GM12878 (cell line): Measurements from ENCODE around the gene DNMT3L. TPM values are rescaled to one million over a fixed set of nuclear protein-coding genes. Genes with fewer than 3 reads are reported as not detected.

ENCODE experiments used
- ATAC-seq: fragments of 200-7000 bp; cut with Tn5 transposase; 3 replicates; pipeline ENCODE4 v1.9.1; 2020; ENCODE audit warnings: mild to moderate bottlenecking, moderate library complexity
- BruUV-seq: library from RNA; stranded (reverse); fragments of 400-500 nt; replicated peaks from 2 replicates; lab custom pipeline; 2021; lab: Mats Ljungman, UMichigan
- CTCF ChIA-PET: fragments of 300-600 bp; sonication (Branson Sonifier 250); formaldehyde crosslinking; extraction: SDS; loops from one replicate; lab custom pipeline; 2021; ENCODE audit warnings: inconsistent platforms; lab: Yijun Ruan, JAX
- POLR2A ChIA-PET: fragments of 350-600 bp; formaldehyde crosslinking; extraction: SDS; loops from one replicate; lab custom pipeline; 2021; ENCODE audit warnings: inconsistent platforms; lab: Charles Lee
- RAD21 ChIA-PET: fragments of 300-600 bp; sonication (Branson Sonifier 250); formaldehyde crosslinking; loops from one replicate; lab custom pipeline; 2023; ENCODE audit warnings: antibody characterized with exemption; ENCODE audit not compliant: unreplicated experiment; lab: Charles Lee
- SMC1A ChIA-PET: fragments of 300-600 bp; sonication (Branson Sonifier 250); formaldehyde crosslinking; loops from one replicate; lab custom pipeline; 2023; ENCODE audit not compliant: unreplicated experiment, uncharacterized antibody; lab: Charles Lee
- DNase-seq: peaks from one replicate; pipeline ENCODE4 v3.0.0-alpha.2; 2011; ENCODE audit warnings: low read depth, low spot score
- FAIRE-seq: peaks from 3 replicates; lab custom pipeline; 2011; peaks lifted over from hg19 to GRCh38; lab: Jason Lieb, UNC
- H2AFZ ChIP-seq: 2 replicates; pipeline ENCODE4 v1.6.0; 2011; ENCODE audit warnings: low read depth, low read length, control low read depth; ENCODE audit not compliant: control insufficient read depth
- H3K27ac ChIP-seq: 2 replicates; pipeline ENCODE4 v1.5.1; 2011; ENCODE audit warnings: control low read depth; ENCODE audit not compliant: control insufficient read depth, insufficient read depth
- H3K27me3 ChIP-seq, 2 experiments: replicated peaks in 1 of 2; 2 replicates each; pipeline versions ENCODE4 v1.6.0 to v1.6.1; 2011; ENCODE audit warnings: low read length in 1 of 2; ENCODE audit not compliant: control insufficient read depth in 2 of 2, insufficient read depth in 2 of 2
- H3K36me3 ChIP-seq, 2 experiments: 2 replicates each; pipeline ENCODE4 v1.5.1; 2011; ENCODE audit warnings: low read length in 1 of 2; ENCODE audit not compliant: control insufficient read depth in 2 of 2, insufficient read depth in 2 of 2
- H3K4me1 ChIP-seq: 2 replicates; pipeline ENCODE4 v1.6.1; 2011; ENCODE audit warnings: mild to moderate bottlenecking, low read length, moderate library complexity, mixed read lengths; ENCODE audit not compliant: control insufficient read depth, insufficient read depth
- H3K4me2 ChIP-seq: 2 replicates; pipeline ENCODE4 v1.6.0; 2011; ENCODE audit warnings: control low read depth; ENCODE audit not compliant: control insufficient read depth, insufficient read depth
- H3K4me3 ChIP-seq: fragments of 200-600 bp; sonication (generic); 2 replicates; pipeline ENCODE4 v1.5.1; 2016
- H3K79me2 ChIP-seq: 2 replicates; pipeline ENCODE4 v1.6.0; 2011; ENCODE audit warnings: low read length; ENCODE audit not compliant: control insufficient read depth, insufficient read depth
- H3K9ac ChIP-seq: 2 replicates; pipeline ENCODE4 v1.8.0; 2011; ENCODE audit warnings: low read length, control low read depth, mixed read lengths; ENCODE audit not compliant: control insufficient read depth, insufficient read depth
- H3K9me3 ChIP-seq: replicated peaks from 3 replicates; pipeline ENCODE4 v1.5.1; 2011; ENCODE audit warnings: mild to moderate bottlenecking, low read length; ENCODE audit not compliant: control insufficient read depth, insufficient read depth
- H4K20me1 ChIP-seq: 2 replicates; pipeline ENCODE4 v1.6.0; 2011; ENCODE audit not compliant: control insufficient read depth, insufficient read depth
- ATF3 ChIP-seq: IDR thresholded peaks from 2 replicates; pipeline ENCODE4 v1.6.1; 2011; ENCODE audit warnings: low read depth, mild to moderate bottlenecking, low read length, moderate library complexity, borderline replicate concordance; ENCODE audit errors: extremely low read depth
- EP300 ChIP-seq, 2 experiments: fragments of 150-350 bp in 1 of 2; IDR thresholded peaks; 2 replicates each; pipeline ENCODE4 v1.6.1; 2011 to 2012; ENCODE audit warnings: low read depth in 2 of 2, low read length in 2 of 2, borderline replicate concordance in 1 of 2, improper control_type of control experiment in 1 of 2, inconsistent platforms in 1 of 2; ENCODE audit not compliant: control insufficient read depth in 1 of 2
- KAT2A ChIP-seq: conservative IDR thresholded peaks from 2 replicates; pipeline ENCODE4 v1.6.1; 2011; ENCODE audit warnings: low read depth, low read length; ENCODE audit not compliant: control insufficient read depth
- MTA3 ChIP-seq: IDR thresholded peaks from 2 replicates; pipeline ENCODE4 v1.6.1; 2012; ENCODE audit warnings: low read length, inconsistent platforms, borderline replicate concordance
- POLR2A ChIP-seq: IDR thresholded peaks from 2 replicates; pipeline ENCODE4 v1.6.1; 2011; ENCODE audit warnings: low read depth, mild to moderate bottlenecking, low read length
- RELB ChIP-seq: fragments of 450-650 bp; IDR thresholded peaks from 2 replicates; pipeline ENCODE4 v1.6.1; 2017; ENCODE audit warnings: low read depth, mild to moderate bottlenecking, moderate library complexity
- RFX5 ChIP-seq: IDR thresholded peaks from 2 replicates; pipeline ENCODE4 v1.6.1; 2011; ENCODE audit warnings: low read depth, low read length, improper control_type of control experiment
- SP1 ChIP-seq: IDR thresholded peaks from one replicate; pipeline ENCODE4 v1.6.1; 2011; ENCODE audit warnings: low read depth, low read length
- SPI1 ChIP-seq: IDR thresholded peaks from 2 replicates; pipeline ENCODE4 v1.6.1; 2011; ENCODE audit warnings: low read depth, mild to moderate bottlenecking, low read length, moderate library complexity, borderline replicate concordance; ENCODE audit not compliant: insufficient read depth
- WGBS: methylation state at CpG from one replicate; pipeline ENCODE4 v1.1.6; 2016; ENCODE audit warnings: low lambda C conversion rate; ENCODE audit not compliant: insufficient replicate concordance, insufficient coverage; ENCODE audit errors: missing lambda C conversion rate; 5-methylcytosine and 5-hydroxymethylcytosine counted together
- in situ Hi-C: fragments of 300-500 bp; cut with MboI; formaldehyde crosslinking; loops from 9 replicates; pipeline ENCODE4 v1.14.3; 2018; ENCODE audit warnings: mixed read lengths
- intact Hi-C: fragments of 100-400 bp; cut with micrococcal nuclease; formaldehyde crosslinking; loops from one replicate; pipeline ENCODE4 v1.14.2; 2022; ENCODE audit not compliant: unreplicated experiment
- polyA plus RNA-seq, 11 experiments: library from polyadenylated mRNA; depleted of rRNA in 4 of 11; unstranded in 6 of 11; stranded (reverse) in 5 of 11; fragments of >200 nt; fragmentation: Nextera tagmentation in 4 of 11; fragmentation: Illumina TruSeq in 1 of 11; extraction: Ambion mirVana in 4 of 11; extraction: Trizol in 1 of 11; gene quantifications; 1 replicate in 1 of 11; 2 replicates in 10 of 11; pipeline versions ENCODE4 v1.2.1 to v1.2.3, GENCODE V29; 2011 to 2016; ENCODE audit warnings: inconsistent platforms in 2 of 11, missing spikeins in 2 of 11, low read depth in 1 of 11
- total RNA-seq, 4 experiments: library from RNA; depleted of rRNA in 3 of 4; stranded (reverse); fragments of >200 nt in 3 of 4; fragmentation: Illumina TruSeq in 1 of 4; extraction: Trizol in 1 of 4; gene quantifications; 2 replicates each; pipeline versions ENCODE4 v1.2.1 to v1.2.3, GENCODE V29; 2013 to 2021
- TF ChIP-seq, protein P1 (sequence below): fragments of 450-650 bp; conservative IDR thresholded peaks from 2 replicates; pipeline ENCODE4 v1.6.1; 2017; ENCODE audit warnings: mild to moderate bottlenecking, moderate library complexity

DNMT3L gene
- total and polyA plus RNA-seq, 10 of the 15 experiments (the other 5 are each of a cell fraction or from before 2014, with no cell fraction given): not detected

GRCh38 chr21:44286716-44287632, 25.3 kb upstream of the DNMT3L start:
- no peak overlapping the region for H3K27ac ChIP-seq
- H3K9me3 ChIP-seq: no peaks in the 10 kb centered on the region
- H3K36me3 ChIP-seq: no peaks in the 10 kb centered on the region
- ATAC-seq: peak; percentile 51
- H3K4me3 ChIP-seq: no peak overlapping the region
- in situ Hi-C loops: no loop called here
- intact Hi-C loops: no loop called here
- DNase-seq: no peak
- RAD21 ChIA-PET: interaction anchor here (1.0 to 1.1 kb wide), 2 partner anchors 11 to 19 kb away, joined by 3 to 4 read pairs; no protein-coding TSS in a partner anchor
- H3K4me1 ChIP-seq: peaks cover 6% of the 10 kb centered on the region; the same call in 1 of the 2 replicates
- TF ChIP-seq ATF3 (no peak), SPI1 (peak; percentile 42; the same call in 1 of the 2 replicates)
- no peak for FAIRE-seq
- no peak overlapping the region for H3K4me2 ChIP-seq
- BruUV-seq: no TSS peak
- SMC1A ChIA-PET: no interaction called here
- H3K9ac ChIP-seq: no peak overlapping the region
- CTCF ChIA-PET: interaction anchor here (1.1 kb wide), 1 partner anchor 10 kb away, joined by 4 read pairs; no protein-coding TSS in a partner anchor
- no peak overlapping the region for H2AFZ ChIP-seq
- WGBS: 41% methylated on average over 25 of the region's 31 CpGs
- no peaks in the 10 kb centered on the region for H3K79me2 ChIP-seq
- H4K20me1 ChIP-seq: no peaks in the 10 kb centered on the region; the same call in 1 of the 2 replicates
- POLR2A ChIA-PET: interaction anchor here (1.0 to 1.4 kb wide), 2 partner anchors 9 to 11 kb away, joined by 3 read pairs; no protein-coding TSS in a partner anchor
- no peaks in the 10 kb centered on the region for H3K27me3 ChIP-seq

DNA sequence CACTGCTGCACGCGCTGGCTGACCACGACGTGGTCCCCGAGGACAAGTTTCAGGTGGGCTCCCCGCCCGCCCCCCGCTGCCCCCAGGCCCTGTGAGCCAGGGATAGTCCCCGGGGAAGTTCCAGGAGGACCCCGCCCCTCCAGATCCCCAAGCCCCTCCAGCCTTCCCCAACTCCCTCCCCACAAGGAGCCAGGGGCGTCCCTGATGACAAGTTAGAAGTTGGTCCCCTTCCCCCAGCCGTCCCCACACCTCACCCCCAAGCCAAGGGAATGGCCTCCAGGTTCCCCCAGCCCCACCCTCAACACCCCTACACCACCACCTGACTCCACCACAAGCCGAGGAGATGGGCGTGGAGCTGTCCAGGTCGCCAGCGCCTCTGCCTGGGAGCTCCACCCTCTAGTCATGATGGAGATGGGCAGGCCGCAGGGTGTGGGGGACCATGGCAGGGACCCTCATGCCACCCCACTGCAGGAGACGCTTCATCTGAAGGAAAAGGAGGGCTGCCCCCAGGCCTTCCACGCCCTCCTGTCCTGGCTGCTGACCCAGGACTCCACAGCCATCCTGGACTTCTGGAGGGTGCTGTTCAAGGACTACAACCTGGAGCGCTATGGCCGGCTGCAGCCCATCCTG, 24.5 kb upstream of the DNMT3L start:
- H3K79me2 ChIP-seq: no peaks in the 10 kb centered on the region
- H3K36me3 ChIP-seq: no peaks in the 10 kb centered on the region
- H4K20me1 ChIP-seq: no peaks in the 10 kb centered on the region; the same call in 1 of the 2 replicates
- WGBS: 73% methylated on average over 12 of the region's 21 CpGs
- DNase-seq (no peak), FAIRE-seq (no peak), ATAC-seq (no peak)
- no peak overlapping the region for H3K27ac ChIP-seq
- H3K4me2 ChIP-seq: no peak overlapping the region
- RAD21 ChIA-PET: no interaction called here
- CTCF ChIA-PET: no interaction called here
- no peak overlapping the region for H3K9ac ChIP-seq
- no peaks in the 10 kb centered on the region for H3K27me3 ChIP-seq
- SMC1A ChIA-PET: no interaction called here
- in situ Hi-C loops (no loop called here), intact Hi-C loops (no loop called here)
- no peaks in the 10 kb centered on the region for H3K9me3 ChIP-seq
- H2AFZ ChIP-seq: no peak overlapping the region
- POLR2A ChIA-PET: no interaction called here
- H3K4me1 ChIP-seq: peaks cover 6% of the 10 kb centered on the region; the same call in 1 of the 2 replicates
- H3K4me3 ChIP-seq: no peak overlapping the region
- no TSS peak for BruUV-seq
- TF ChIP-seq EP300 (IDR thresholded peaks at IDR 0.05; ENCODE audit: borderline replicate concordance in 1 of 2, control insufficient read depth in 1 of 2, low read depth in 2 of 2, low read length in 2 of 2) (no peak), RELB (no peak), MTA3 (no peak), SP1 (no peak), KAT2A (no peak), POLR2A (no peak), RFX5 (no peak)
- TF ChIP-seq, protein P1, sequence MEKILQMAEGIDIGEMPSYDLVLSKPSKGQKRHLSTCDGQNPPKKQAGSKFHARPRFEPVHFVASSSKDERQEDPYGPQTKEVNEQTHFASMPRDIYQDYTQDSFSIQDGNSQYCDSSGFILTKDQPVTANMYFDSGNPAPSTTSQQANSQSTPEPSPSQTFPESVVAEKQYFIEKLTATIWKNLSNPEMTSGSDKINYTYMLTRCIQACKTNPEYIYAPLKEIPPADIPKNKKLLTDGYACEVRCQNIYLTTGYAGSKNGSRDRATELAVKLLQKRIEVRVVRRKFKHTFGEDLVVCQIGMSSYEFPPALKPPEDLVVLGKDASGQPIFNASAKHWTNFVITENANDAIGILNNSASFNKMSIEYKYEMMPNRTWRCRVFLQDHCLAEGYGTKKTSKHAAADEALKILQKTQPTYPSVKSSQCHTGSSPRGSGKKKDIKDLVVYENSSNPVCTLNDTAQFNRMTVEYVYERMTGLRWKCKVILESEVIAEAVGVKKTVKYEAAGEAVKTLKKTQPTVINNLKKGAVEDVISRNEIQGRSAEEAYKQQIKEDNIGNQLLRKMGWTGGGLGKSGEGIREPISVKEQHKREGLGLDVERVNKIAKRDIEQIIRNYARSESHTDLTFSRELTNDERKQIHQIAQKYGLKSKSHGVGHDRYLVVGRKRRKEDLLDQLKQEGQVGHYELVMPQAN: no peak
